WTC11 (cell line): ENCODE data around the gene RPL36A. TPM values are rescaled to one million over a fixed set of nuclear protein-coding genes. Genes with fewer than 3 reads are reported as not detected.

ENCODE experiments used
- ATAC-seq: fragments of 200-7000 bp; cut with Tn5 transposase; 2 replicates; pipeline ENCODE4 v1.10.0; 2021; ENCODE audit warnings: mild to moderate bottlenecking, moderate library complexity
- CTCF ChIA-PET: fragments of 300-600 bp; sonication (Branson Sonifier 250); formaldehyde crosslinking; loops from one replicate; lab custom pipeline; 2021; ENCODE audit warnings: antibody characterized with exemption; lab: Charles Lee
- POLR2A ChIA-PET: fragments of 350-600 bp; sonication (Branson Sonifier 250); formaldehyde crosslinking; loops from one replicate; lab custom pipeline; 2021; ENCODE audit warnings: antibody characterized with exemption; lab: Charles Lee
- DNase-seq: peaks from one replicate; pipeline ENCODE4 v3.0.0; 2021; ENCODE audit warnings: low spot score
- H3K27ac Mint-ChIP-seq: 2 replicates; pipeline ENCODE4 v1.8.0; 2021; ENCODE audit warnings: mixed read lengths
- H3K27me3 Mint-ChIP-seq: 2 replicates; pipeline ENCODE4 v1.8.0; 2021; ENCODE audit warnings: low read depth, mild to moderate bottlenecking, moderate library complexity, mixed read lengths
- H3K36me3 Mint-ChIP-seq: 2 replicates; pipeline ENCODE4 v1.8.0; 2021; ENCODE audit warnings: mixed read lengths
- H3K4me1 Mint-ChIP-seq: 2 replicates; pipeline ENCODE4 v1.8.0; 2022; ENCODE audit warnings: mixed read lengths
- H3K4me3 Mint-ChIP-seq: 2 replicates; pipeline ENCODE4 v1.8.0; 2021; ENCODE audit warnings: mild to moderate bottlenecking, moderate library complexity, mixed read lengths
- H3K9me3 Mint-ChIP-seq: 2 replicates; pipeline ENCODE4 v1.8.0; 2021; ENCODE audit warnings: mixed read lengths
- CBFB ChIP-seq: sonication (generic); formaldehyde crosslinking; IDR thresholded peaks from 2 replicates; pipeline ENCODE4 v1.8.1; 2022; ENCODE audit warnings: mild to moderate bottlenecking, low read depth, missing genetic modification reagents
- CREM ChIP-seq: sonication (generic); formaldehyde crosslinking; IDR thresholded peaks from 2 replicates; pipeline ENCODE4 v1.8.1; 2022; ENCODE audit warnings: mild to moderate bottlenecking, missing genetic modification reagents, moderate library complexity
- ESRRA ChIP-seq: sonication (generic); formaldehyde crosslinking; IDR thresholded peaks from 2 replicates; pipeline ENCODE4 v1.8.1; 2022; ENCODE audit warnings: mild to moderate bottlenecking, missing genetic modification reagents, borderline replicate concordance
- GABPB1 ChIP-seq: sonication (generic); formaldehyde crosslinking; IDR thresholded peaks from 2 replicates; pipeline ENCODE4 v1.8.1; 2023; ENCODE audit warnings: mild to moderate bottlenecking, missing genetic modification reagents
- GTF2I ChIP-seq: fragments of 250-450 bp; sonication (Bioruptor Pico); conservative IDR thresholded peaks from 2 replicates; pipeline ENCODE4 v1.4.0; 2021; ENCODE audit warnings: mild to moderate bottlenecking
- JAZF1 ChIP-seq: fragments of 250-450 bp; sonication (Bioruptor Pico); IDR thresholded peaks from 2 replicates; pipeline ENCODE4 v1.9.0; 2021; ENCODE audit warnings: moderate library complexity, mild to moderate bottlenecking, inconsistent platforms
- JUN ChIP-seq: sonication (generic); formaldehyde crosslinking; IDR thresholded peaks from 2 replicates; pipeline ENCODE4 v1.8.0; 2023; ENCODE audit warnings: mild to moderate bottlenecking, missing genetic modification reagents
- NFATC4 ChIP-seq: fragments of 250-450 bp; sonication (Bioruptor Pico); IDR thresholded peaks from 2 replicates; pipeline ENCODE4 v1.9.0; 2021; ENCODE audit warnings: mild to moderate bottlenecking
- NFE2L1 ChIP-seq: sonication (generic); formaldehyde crosslinking; IDR thresholded peaks from 2 replicates; pipeline ENCODE4 v1.8.1; 2023; ENCODE audit warnings: missing genetic modification reagents
- OVOL2 ChIP-seq: fragments of 250-450 bp; sonication (Bioruptor Pico); IDR thresholded peaks from 2 replicates; pipeline ENCODE4 v1.9.0; 2021; ENCODE audit warnings: mild to moderate bottlenecking, borderline replicate concordance
- ZBTB21 ChIP-seq: sonication (generic); formaldehyde crosslinking; IDR thresholded peaks from 2 replicates; pipeline ENCODE4 v1.8.1; 2023; ENCODE audit warnings: mild to moderate bottlenecking, missing genetic modification reagents, borderline replicate concordance
- ZNF138 ChIP-seq: sonication (generic); formaldehyde crosslinking; conservative IDR thresholded peaks from 2 replicates; pipeline ENCODE4 v1.8.1; 2022; ENCODE audit warnings: mild to moderate bottlenecking, moderate library complexity, missing genetic modification reagents
- ZNF416 ChIP-seq: fragments of 250-450 bp; sonication (Bioruptor Pico); IDR thresholded peaks from 2 replicates; pipeline ENCODE4 v1.9.0; 2021; ENCODE audit warnings: mild to moderate bottlenecking, inconsistent platforms
- ZNF671 ChIP-seq: fragments of 250-450 bp; sonication (Bioruptor Pico); IDR thresholded peaks from 2 replicates; pipeline ENCODE4 v1.8.0; 2021; ENCODE audit warnings: mild to moderate bottlenecking
- total RNA-seq: library from RNA; stranded (reverse); gene quantifications from 3 replicates; pipeline ENCODE4 v1.2.3, GENCODE V29; 2021
- TF ChIP-seq, protein P1 (sequence below): sonication (generic); formaldehyde crosslinking; IDR thresholded peaks from 2 replicates; pipeline ENCODE4 v1.8.0; 2022; ENCODE audit warnings: missing genetic modification reagents
- TF ChIP-seq, protein P2 (sequence below): fragments of 250-450 bp; sonication (Bioruptor Pico); IDR thresholded peaks from 2 replicates; pipeline ENCODE4 v1.9.0; 2021; ENCODE audit warnings: moderate library complexity, mild to moderate bottlenecking, inconsistent platforms, borderline replicate concordance
- TF ChIP-seq, protein P3 (sequence below): sonication (generic); formaldehyde crosslinking; conservative IDR thresholded peaks from 2 replicates; pipeline ENCODE4 v1.8.1; 2022; ENCODE audit warnings: mild to moderate bottlenecking, missing genetic modification reagents
- TF ChIP-seq, protein P4 (sequence below): sonication (generic); formaldehyde crosslinking; IDR thresholded peaks from 2 replicates; pipeline ENCODE4 v1.8.1; 2023; ENCODE audit warnings: mild to moderate bottlenecking, moderate library complexity, missing genetic modification reagents
- TF ChIP-seq, protein P5 (sequence below): sonication (generic); formaldehyde crosslinking; conservative IDR thresholded peaks from 2 replicates; pipeline ENCODE4 v1.8.1; 2023; ENCODE audit warnings: mild to moderate bottlenecking, low read depth, missing genetic modification reagents, moderate library complexity
- TF ChIP-seq, protein P6 (sequence below): sonication (generic); formaldehyde crosslinking; IDR thresholded peaks from 2 replicates; pipeline ENCODE4 v1.8.1; 2022; ENCODE audit warnings: low read depth, missing genetic modification reagents, borderline replicate concordance

RPL36A gene
- total RNA-seq, 1 experiment from 2014 or later: 320 TPM

DNA sequence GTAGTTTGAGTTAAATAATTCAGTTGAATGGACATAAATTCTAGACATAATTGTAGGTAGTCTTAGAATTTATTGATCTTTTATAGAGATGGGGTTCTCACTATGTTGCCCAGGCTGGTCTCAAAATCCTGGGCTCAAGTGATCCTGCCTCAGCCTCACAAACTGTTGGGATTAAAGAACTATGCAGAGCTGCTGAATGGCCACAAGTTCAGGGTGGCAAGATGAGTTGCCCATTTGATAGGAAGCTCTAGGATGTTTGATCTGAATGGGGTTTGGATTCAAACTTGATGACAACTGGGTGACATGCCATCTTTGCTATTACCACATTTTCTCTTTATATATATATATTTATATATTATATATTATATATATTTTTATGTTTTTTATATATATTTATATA lies 3.6 kb downstream of the RPL36A start (continued):
- TF ChIP-seq GABPB1: no peak
- no peak for TF ChIP-seq OVOL2 (CRISPR knock-in tag)
- TF ChIP-seq JUN (CRISPR knock-in tag): no peak
- TF ChIP-seq, protein P1, sequence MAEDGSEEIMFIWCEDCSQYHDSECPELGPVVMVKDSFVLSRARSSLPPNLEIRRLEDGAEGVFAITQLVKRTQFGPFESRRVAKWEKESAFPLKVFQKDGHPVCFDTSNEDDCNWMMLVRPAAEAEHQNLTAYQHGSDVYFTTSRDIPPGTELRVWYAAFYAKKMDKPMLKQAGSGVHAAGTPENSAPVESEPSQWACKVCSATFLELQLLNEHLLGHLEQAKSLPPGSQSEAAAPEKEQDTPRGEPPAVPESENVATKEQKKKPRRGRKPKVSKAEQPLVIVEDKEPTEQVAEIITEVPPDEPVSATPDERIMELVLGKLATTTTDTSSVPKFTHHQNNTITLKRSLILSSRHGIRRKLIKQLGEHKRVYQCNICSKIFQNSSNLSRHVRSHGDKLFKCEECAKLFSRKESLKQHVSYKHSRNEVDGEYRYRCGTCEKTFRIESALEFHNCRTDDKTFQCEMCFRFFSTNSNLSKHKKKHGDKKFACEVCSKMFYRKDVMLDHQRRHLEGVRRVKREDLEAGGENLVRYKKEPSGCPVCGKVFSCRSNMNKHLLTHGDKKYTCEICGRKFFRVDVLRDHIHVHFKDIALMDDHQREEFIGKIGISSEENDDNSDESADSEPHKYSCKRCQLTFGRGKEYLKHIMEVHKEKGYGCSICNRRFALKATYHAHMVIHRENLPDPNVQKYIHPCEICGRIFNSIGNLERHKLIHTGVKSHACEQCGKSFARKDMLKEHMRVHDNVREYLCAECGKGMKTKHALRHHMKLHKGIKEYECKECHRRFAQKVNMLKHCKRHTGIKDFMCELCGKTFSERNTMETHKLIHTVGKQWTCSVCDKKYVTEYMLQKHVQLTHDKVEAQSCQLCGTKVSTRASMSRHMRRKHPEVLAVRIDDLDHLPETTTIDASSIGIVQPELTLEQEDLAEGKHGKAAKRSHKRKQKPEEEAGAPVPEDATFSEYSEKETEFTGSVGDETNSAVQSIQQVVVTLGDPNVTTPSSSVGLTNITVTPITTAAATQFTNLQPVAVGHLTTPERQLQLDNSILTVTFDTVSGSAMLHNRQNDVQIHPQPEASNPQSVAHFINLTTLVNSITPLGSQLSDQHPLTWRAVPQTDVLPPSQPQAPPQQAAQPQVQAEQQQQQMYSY (CRISPR knock-in tag): no peak
- TF ChIP-seq, protein P2, sequence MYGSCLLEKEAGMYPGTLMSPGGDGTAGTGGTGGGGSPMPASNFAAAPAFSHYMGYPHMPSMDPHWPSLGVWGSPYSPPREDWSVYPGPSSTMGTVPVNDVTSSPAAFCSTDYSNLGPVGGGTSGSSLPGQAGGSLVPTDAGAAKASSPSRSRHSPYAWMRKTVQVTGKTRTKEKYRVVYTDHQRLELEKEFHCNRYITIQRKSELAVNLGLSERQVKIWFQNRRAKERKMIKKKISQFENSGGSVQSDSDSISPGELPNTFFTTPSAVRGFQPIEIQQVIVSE (CRISPR knock-in tag): no peak
- TF ChIP-seq CREM (CRISPR knock-in tag): no peak

DNA sequence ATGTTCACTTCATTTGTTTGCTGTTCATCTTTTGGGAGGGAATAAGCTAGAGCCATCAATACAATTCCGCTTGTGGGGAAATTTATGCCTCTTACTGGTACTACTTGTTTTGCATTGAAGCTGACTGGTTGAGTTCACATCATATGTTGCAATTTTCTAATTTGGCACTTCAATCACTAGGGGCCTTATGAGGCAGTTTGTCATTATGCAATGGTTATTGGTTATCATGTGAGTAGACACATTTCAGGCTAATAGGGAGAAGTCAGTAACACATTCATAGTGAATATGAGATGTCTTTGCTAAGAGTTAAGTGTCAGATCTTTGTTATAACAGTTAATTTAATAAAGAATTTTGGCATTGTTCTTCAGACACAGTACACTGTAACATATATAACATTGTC lies 5.0 kb downstream of the RPL36A start:
- Mint-ChIP-seq H3K4me1 (peaks cover 12% of the 10 kb centered on the region), H3K9me3 (no peaks in the 10 kb centered on the region), H3K36me3 (peaks cover 58% of the 10 kb centered on the region), H3K27me3 (no peaks in the 10 kb centered on the region), H3K4me3 (no peak overlapping the region), H3K27ac (no peak overlapping the region)
- CTCF ChIA-PET: no interaction called here
- DNase-seq (no peak), ATAC-seq (no peak)
- peak; percentile 8; the same call in 1 of the 2 replicates for TF ChIP-seq ZNF671
- TF ChIP-seq ZNF416 (CRISPR knock-in tag): no peak
- POLR2A ChIA-PET: no interaction called here

DNA sequence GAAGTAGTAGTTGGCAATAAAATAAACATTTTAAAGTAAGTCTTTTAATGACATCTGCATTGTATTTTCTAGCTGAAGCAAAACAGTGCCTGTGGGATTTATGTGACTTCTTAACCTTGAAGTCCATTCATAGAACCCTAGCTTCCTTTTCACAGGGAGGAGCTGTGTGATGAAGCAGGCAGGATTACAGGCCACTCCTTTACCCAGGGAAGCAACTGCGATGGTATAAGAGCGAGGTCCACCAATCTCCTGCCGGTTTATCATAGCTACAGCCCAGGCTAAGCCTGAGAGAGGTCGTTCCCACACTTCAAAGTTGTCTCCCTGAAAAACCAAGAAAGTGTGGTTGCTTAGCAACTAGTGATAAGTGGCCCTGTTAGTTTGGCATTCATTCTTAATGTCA lies 7.0 kb downstream of the RPL36A start:
- CTCF ChIA-PET: no interaction called here
- no peaks in the 10 kb centered on the region for H3K27me3 Mint-ChIP-seq
- no peak overlapping the region; the same call in 1 of the 2 replicates for H3K27ac Mint-ChIP-seq
- POLR2A ChIA-PET: interaction anchor here (1.2 kb wide), 1 partner anchor 8 kb away, joined by 6 read pairs; no protein-coding TSS in a partner anchor
- 0 out of 2 replicates have a peak, but pooled peaks cover 8% of the 10 kb centered on the region for H3K4me1 Mint-ChIP-seq
- DNase-seq: no peak
- no peaks in the 10 kb centered on the region for H3K9me3 Mint-ChIP-seq
- H3K4me3 Mint-ChIP-seq: no peak overlapping the region
- ATAC-seq: peak; percentile 69
- TF ChIP-seq GTF2I (CRISPR knock-in tag) (no peak), ZBTB21 (no peak), ESRRA (CRISPR knock-in tag) (no peak), NFE2L1 (no peak)
- TF ChIP-seq, protein P3, sequence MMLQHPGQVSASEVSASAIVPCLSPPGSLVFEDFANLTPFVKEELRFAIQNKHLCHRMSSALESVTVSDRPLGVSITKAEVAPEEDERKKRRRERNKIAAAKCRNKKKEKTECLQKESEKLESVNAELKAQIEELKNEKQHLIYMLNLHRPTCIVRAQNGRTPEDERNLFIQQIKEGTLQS (CRISPR knock-in tag): no peak
- TF ChIP-seq, all 79 proteins: peak for 0
- H3K36me3 Mint-ChIP-seq: peaks cover 42% of the 10 kb centered on the region

DNA sequence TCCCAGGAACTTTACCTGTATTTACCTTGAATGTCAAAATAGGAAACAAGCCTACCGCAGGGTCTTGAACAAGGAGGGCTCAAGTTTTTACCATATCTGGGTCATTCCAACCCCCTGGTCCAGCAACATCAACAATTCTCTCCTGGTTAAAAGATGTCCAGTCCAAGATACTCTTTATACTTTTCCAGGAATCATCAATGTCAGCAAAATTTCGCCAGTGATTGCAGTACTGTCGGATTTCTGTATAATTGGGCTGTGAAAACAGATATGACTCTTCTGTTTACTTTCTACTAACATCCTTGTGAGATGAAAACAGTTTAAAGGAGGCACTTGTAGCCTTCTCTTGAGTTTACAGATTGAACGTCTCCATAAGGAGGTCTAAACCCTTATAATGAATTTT lies 7.9 kb downstream of the RPL36A start:
- Mint-ChIP-seq H3K27ac (no peak overlapping the region), H3K36me3 (peaks cover 35% of the 10 kb centered on the region), H3K4me3 (no peak overlapping the region), H3K27me3 (no peaks in the 10 kb centered on the region), H3K9me3 (no peaks in the 10 kb centered on the region), H3K4me1 (0 out of 2 replicates have a peak, but pooled peaks cover 1% of the 10 kb centered on the region)
- POLR2A ChIA-PET: no interaction called here
- no peak for DNase-seq
- no peak for ATAC-seq
- CTCF ChIA-PET: no interaction called here
- TF ChIP-seq NFATC4 (CRISPR knock-in tag) (no peak), ZNF138 (CRISPR knock-in tag) (no peak), JAZF1 (CRISPR knock-in tag) (no peak), CBFB (no peak)
- TF ChIP-seq, protein P4, sequence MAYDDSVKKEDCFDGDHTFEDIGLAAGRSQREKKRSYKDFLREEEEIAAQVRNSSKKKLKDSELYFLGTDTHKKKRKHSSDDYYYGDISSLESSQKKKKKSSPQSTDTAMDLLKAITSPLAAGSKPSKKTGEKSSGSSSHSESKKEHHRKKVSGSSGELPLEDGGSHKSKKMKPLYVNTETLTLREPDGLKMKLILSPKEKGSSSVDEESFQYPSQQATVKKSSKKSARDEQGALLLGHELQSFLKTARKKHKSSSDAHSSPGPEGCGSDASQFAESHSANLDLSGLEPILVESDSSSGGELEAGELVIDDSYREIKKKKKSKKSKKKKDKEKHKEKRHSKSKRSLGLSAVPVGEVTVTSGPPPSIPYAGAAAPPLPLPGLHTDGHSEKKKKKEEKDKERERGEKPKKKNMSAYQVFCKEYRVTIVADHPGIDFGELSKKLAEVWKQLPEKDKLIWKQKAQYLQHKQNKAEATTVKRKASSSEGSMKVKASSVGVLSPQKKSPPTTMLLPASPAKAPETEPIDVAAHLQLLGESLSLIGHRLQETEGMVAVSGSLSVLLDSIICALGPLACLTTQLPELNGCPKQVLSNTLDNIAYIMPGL: no peak
- TF ChIP-seq, protein P5, sequence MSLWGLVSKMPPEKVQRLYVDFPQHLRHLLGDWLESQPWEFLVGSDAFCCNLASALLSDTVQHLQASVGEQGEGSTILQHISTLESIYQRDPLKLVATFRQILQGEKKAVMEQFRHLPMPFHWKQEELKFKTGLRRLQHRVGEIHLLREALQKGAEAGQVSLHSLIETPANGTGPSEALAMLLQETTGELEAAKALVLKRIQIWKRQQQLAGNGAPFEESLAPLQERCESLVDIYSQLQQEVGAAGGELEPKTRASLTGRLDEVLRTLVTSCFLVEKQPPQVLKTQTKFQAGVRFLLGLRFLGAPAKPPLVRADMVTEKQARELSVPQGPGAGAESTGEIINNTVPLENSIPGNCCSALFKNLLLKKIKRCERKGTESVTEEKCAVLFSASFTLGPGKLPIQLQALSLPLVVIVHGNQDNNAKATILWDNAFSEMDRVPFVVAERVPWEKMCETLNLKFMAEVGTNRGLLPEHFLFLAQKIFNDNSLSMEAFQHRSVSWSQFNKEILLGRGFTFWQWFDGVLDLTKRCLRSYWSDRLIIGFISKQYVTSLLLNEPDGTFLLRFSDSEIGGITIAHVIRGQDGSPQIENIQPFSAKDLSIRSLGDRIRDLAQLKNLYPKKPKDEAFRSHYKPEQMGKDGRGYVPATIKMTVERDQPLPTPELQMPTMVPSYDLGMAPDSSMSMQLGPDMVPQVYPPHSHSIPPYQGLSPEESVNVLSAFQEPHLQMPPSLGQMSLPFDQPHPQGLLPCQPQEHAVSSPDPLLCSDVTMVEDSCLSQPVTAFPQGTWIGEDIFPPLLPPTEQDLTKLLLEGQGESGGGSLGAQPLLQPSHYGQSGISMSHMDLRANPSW (CRISPR knock-in tag): no peak
- TF ChIP-seq, protein P2 (CRISPR knock-in tag): no peak
- TF ChIP-seq, protein P6, sequence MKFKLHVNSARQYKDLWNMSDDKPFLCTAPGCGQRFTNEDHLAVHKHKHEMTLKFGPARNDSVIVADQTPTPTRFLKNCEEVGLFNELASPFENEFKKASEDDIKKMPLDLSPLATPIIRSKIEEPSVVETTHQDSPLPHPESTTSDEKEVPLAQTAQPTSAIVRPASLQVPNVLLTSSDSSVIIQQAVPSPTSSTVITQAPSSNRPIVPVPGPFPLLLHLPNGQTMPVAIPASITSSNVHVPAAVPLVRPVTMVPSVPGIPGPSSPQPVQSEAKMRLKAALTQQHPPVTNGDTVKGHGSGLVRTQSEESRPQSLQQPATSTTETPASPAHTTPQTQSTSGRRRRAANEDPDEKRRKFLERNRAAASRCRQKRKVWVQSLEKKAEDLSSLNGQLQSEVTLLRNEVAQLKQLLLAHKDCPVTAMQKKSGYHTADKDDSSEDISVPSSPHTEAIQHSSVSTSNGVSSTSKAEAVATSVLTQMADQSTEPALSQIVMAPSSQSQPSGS (CRISPR knock-in tag): no peak
